SK-N-SH treated with all-trans-retinoic acid at 6 μM for 48 hours (cell line): ENCODE measurements around the gene TCF12.

Source experiments
- ATAC-seq: fragments of 200-7000 bp; cut with Tn5 transposase; 3 replicates; pipeline ENCODE4 v1.9.1; 2020; ENCODE audit warnings: mild to moderate bottlenecking, moderate library complexity
- ARNTL ChIP-seq: fragments of 450-650 bp; formaldehyde crosslinking; IDR thresholded peaks from 2 replicates; pipeline ENCODE4 v1.5.0; 2020; ENCODE audit warnings: low read depth, mild to moderate bottlenecking, moderate library complexity, borderline replicate concordance
- CSDC2 ChIP-seq: fragments of 250-450 bp; sonication (Bioruptor Pico); IDR thresholded peaks from 2 replicates; pipeline ENCODE4 v1.5.0; 2020; ENCODE audit warnings: mild to moderate bottlenecking, moderate library complexity
- ESRRG ChIP-seq: fragments of 250-450 bp; sonication (Bioruptor Pico); IDR thresholded peaks from 2 replicates; pipeline ENCODE4 v1.6.1; 2021; ENCODE audit warnings: mild to moderate bottlenecking
- GLIS3 ChIP-seq: fragments of 250-450 bp; sonication (Bioruptor Pico); IDR thresholded peaks from 2 replicates; pipeline ENCODE4 v1.5.0; 2020; ENCODE audit warnings: mild to moderate bottlenecking, moderate library complexity
- ISL1 ChIP-seq: fragments of 250-450 bp; sonication (Bioruptor Pico); IDR thresholded peaks from 2 replicates; pipeline ENCODE4 v2.1.2; 2022; ENCODE audit warnings: mild to moderate bottlenecking, moderate library complexity
- OSR1 ChIP-seq: fragments of 250-450 bp; sonication (Bioruptor Pico); IDR thresholded peaks from 2 replicates; pipeline ENCODE4 v1.8.0; 2022; ENCODE audit warnings: moderate library complexity, mild to moderate bottlenecking, inconsistent platforms
- PATZ1 ChIP-seq: fragments of 250-450 bp; sonication (Bioruptor Pico); IDR thresholded peaks from 2 replicates; pipeline ENCODE4 v1.8.0; 2020; ENCODE audit warnings: mild to moderate bottlenecking, moderate library complexity, borderline replicate concordance
- POU6F1 ChIP-seq: fragments of 250-450 bp; sonication (Bioruptor Pico); IDR thresholded peaks from 2 replicates; pipeline ENCODE4 v1.8.0; 2021; ENCODE audit warnings: low read depth, mild to moderate bottlenecking, moderate library complexity, borderline replicate concordance
- RARB ChIP-seq: fragments of 250-450 bp; sonication (Bioruptor Pico); IDR thresholded peaks from 2 replicates; pipeline ENCODE4 v1.8.0; 2021; ENCODE audit warnings: mild to moderate bottlenecking, moderate library complexity
- TCF4 ChIP-seq: fragments of 250-450 bp; sonication (Bioruptor Pico); IDR thresholded peaks from 2 replicates; pipeline ENCODE4 v1.8.0; 2021; ENCODE audit warnings: mild to moderate bottlenecking, moderate library complexity, borderline replicate concordance
- TOX ChIP-seq: fragments of 250-450 bp; sonication (Bioruptor Pico); IDR thresholded peaks from 2 replicates; pipeline ENCODE4 v1.8.0; 2021; ENCODE audit warnings: mild to moderate bottlenecking, moderate library complexity, borderline replicate concordance
- TSHZ2 ChIP-seq: fragments of 250-450 bp; sonication (Bioruptor Pico); IDR thresholded peaks from 2 replicates; pipeline ENCODE4 v1.5.0; 2020; ENCODE audit warnings: mild to moderate bottlenecking, moderate library complexity
- ZC3H10 ChIP-seq: fragments of 250-450 bp; sonication (Bioruptor Pico); IDR thresholded peaks from 2 replicates; pipeline ENCODE4 v1.5.1; 2021; ENCODE audit warnings: mild to moderate bottlenecking, moderate library complexity
- ZFP3 ChIP-seq: fragments of 250-450 bp; sonication (Bioruptor Pico); IDR thresholded peaks from 2 replicates; pipeline ENCODE4 v1.5.0; 2020; ENCODE audit warnings: mild to moderate bottlenecking, moderate library complexity
- ZFP30 ChIP-seq: fragments of 450-650 bp; formaldehyde crosslinking; IDR thresholded peaks from 2 replicates; pipeline ENCODE4 v1.5.0; 2022; ENCODE audit warnings: mild to moderate bottlenecking, moderate library complexity
- ZNF565 ChIP-seq: fragments of 450-650 bp; formaldehyde crosslinking; conservative IDR thresholded peaks from 2 replicates; pipeline ENCODE4 v1.5.0; 2020; ENCODE audit warnings: low read depth, mild to moderate bottlenecking, moderate library complexity
- ZNF70 ChIP-seq: fragments of 450-650 bp; formaldehyde crosslinking; IDR thresholded peaks from 2 replicates; pipeline ENCODE4 v1.5.0; 2020; ENCODE audit warnings: mild to moderate bottlenecking, moderate library complexity
- ZNF8 ChIP-seq: fragments of 450-650 bp; formaldehyde crosslinking; IDR thresholded peaks from 2 replicates; pipeline ENCODE4 v1.5.0; 2020; ENCODE audit warnings: mild to moderate bottlenecking, moderate library complexity
- TF ChIP-seq, protein P1 (sequence below): fragments of 250-450 bp; sonication (Bioruptor Pico); IDR thresholded peaks from 2 replicates; pipeline ENCODE4 v1.5.1; 2021; ENCODE audit warnings: mild to moderate bottlenecking, moderate library complexity
- TF ChIP-seq, protein P2 (sequence below): fragments of 250-450 bp; sonication (Bioruptor Pico); IDR thresholded peaks from 2 replicates; pipeline ENCODE4 v1.5.1; 2020; ENCODE audit warnings: low read depth, mild to moderate bottlenecking, moderate library complexity

Gene TCF12

DNA sequence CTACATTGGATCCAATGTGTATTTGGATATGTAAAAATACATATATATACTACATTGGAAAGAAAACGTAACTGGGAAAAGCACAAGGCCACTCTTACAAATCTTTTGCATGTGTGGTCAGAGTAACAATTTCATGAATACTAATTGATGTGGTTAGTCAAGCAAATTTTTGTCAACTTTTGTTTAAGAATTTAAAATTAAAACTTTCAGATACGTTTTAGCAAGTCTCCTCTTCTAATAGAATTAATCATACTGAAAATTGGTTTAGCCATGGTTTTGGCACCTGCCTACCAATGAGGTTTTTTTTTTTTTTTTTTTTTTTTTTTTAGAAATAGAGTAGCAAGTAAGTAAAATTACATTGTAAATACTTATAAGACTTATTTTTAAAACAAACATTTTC lies 304.9 kb downstream of the TCF12 start (continued):
- TF ChIP-seq CSDC2 (CRISPR knock-in tag): no peak

- TF ChIP-seq ZFP3 (CRISPR knock-in tag) (no peak), ZNF70 (no peak), TOX (CRISPR knock-in tag) (no peak), GLIS3 (CRISPR knock-in tag) (no peak), CSDC2 (CRISPR knock-in tag) (no peak), PATZ1 (CRISPR knock-in tag) (no peak), ISL1 (CRISPR knock-in tag) (no peak)
- no peak for ATAC-seq
Measured at GRCh38 chr15:57223887-57224286, 305.4 kb downstream of the TCF12 start.

DNA sequence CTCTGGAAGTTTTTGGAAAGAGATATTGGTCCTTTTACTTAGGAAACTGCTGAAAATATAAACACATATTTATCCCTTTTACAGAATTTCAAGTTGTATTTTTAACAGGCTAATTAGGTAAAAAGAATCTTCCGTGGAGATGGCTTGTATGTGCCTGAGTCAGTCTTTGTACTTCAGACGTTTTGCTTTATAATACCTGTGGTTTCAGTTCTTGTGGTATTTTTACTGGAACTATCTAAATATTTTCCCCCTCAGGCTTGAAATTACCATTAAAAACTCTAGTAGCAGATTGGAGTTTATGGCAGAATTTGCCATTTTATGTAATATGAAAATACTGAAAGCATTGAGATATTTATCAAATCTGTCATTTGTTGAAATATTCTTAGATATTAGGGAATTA lies 306.2 kb downstream of the TCF12 start:
- ATAC-seq: no peak
- TF ChIP-seq, protein P1, sequence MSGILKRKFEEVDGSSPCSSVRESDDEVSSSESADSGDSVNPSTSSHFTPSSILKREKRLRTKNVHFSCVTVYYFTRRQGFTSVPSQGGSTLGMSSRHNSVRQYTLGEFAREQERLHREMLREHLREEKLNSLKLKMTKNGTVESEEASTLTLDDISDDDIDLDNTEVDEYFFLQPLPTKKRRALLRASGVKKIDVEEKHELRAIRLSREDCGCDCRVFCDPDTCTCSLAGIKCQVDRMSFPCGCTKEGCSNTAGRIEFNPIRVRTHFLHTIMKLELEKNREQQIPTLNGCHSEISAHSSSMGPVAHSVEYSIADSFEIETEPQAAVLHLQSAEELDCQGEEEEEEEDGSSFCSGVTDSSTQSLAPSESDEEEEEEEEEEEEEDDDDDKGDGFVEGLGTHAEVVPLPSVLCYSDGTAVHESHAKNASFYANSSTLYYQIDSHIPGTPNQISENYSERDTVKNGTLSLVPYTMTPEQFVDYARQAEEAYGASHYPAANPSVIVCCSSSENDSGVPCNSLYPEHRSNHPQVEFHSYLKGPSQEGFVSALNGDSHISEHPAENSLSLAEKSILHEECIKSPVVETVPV (CRISPR knock-in tag): no peak
- no peak for TF ChIP-seq ARNTL

- peak; percentile 46 for ATAC-seq
Measured at GRCh38 chr15:57227166-57227565, 308.7 kb downstream of the TCF12 start.

GRCh38 chr15:57227899-57228298 lies 309.5 kb downstream of the TCF12 start:
- ATAC-seq: peak; percentile 91
- TF ChIP-seq TCF4 (CRISPR knock-in tag) (peak; percentile 86; the same call in 1 of the 2 replicates), CSDC2 (CRISPR knock-in tag) (no peak), TSHZ2 (CRISPR knock-in tag) (peak; percentile 69; the same call in 1 of the 2 replicates)

More at GRCh38 chr15:57227166-57227565, 308.7 kb downstream of the TCF12 start:
- TF ChIP-seq ZNF8 (CRISPR knock-in tag): no peak
- TF ChIP-seq, protein P1 (CRISPR knock-in tag): no peak
- TF ChIP-seq POU6F1 (CRISPR knock-in tag): no peak
- TF ChIP-seq ZFP30 (CRISPR knock-in tag): no peak
- no peak for TF ChIP-seq OSR1 (CRISPR knock-in tag)

DNA sequence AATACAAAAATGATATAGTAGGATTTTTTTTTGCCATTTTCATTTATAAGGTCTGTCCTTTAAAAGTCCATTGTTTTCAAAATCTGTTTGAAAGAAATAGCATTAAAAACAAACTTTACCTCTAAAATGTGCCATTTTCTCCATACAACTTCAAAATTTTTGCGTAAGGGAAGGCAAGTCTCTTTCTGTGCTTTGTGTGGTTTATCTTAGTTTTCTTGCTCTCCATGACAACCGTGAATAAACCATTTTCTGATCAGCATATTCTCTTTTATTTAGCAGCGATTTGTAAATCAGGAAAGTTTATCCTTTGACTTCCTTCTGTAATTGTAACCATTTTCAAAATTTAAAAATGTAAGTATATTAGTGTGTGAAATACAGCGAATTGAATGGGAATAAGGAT lies 310.0 kb downstream of the TCF12 start:
- TF ChIP-seq ZNF8 (CRISPR knock-in tag) (no peak), ZNF565 (CRISPR knock-in tag) (no peak), ZC3H10 (CRISPR knock-in tag) (no peak), ESRRG (no peak), ZFP30 (CRISPR knock-in tag) (no peak), TCF4 (CRISPR knock-in tag) (no peak), OSR1 (CRISPR knock-in tag) (no peak), ARNTL (no peak), ZNF70 (no peak), RARB (CRISPR knock-in tag) (no peak)
- TF ChIP-seq, protein P2, sequence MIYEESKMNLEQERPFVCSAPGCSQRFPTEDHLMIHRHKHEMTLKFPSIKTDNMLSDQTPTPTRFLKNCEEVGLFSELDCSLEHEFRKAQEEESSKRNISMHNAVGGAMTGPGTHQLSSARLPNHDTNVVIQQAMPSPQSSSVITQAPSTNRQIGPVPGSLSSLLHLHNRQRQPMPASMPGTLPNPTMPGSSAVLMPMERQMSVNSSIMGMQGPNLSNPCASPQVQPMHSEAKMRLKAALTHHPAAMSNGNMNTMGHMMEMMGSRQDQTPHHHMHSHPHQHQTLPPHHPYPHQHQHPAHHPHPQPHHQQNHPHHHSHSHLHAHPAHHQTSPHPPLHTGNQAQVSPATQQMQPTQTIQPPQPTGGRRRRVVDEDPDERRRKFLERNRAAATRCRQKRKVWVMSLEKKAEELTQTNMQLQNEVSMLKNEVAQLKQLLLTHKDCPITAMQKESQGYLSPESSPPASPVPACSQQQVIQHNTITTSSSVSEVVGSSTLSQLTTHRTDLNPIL (CRISPR knock-in tag): no peak
- ATAC-seq: no peak
